ENCODE results near the gene MBD6. TPM values are rescaled to one million over a fixed set of nuclear protein-coding genes. Genes with fewer than 3 reads are reported as not detected.

MBD6 gene
- total RNA-seq, 1 donor from 2014 or later, result 10.0 TPM

DNA sequence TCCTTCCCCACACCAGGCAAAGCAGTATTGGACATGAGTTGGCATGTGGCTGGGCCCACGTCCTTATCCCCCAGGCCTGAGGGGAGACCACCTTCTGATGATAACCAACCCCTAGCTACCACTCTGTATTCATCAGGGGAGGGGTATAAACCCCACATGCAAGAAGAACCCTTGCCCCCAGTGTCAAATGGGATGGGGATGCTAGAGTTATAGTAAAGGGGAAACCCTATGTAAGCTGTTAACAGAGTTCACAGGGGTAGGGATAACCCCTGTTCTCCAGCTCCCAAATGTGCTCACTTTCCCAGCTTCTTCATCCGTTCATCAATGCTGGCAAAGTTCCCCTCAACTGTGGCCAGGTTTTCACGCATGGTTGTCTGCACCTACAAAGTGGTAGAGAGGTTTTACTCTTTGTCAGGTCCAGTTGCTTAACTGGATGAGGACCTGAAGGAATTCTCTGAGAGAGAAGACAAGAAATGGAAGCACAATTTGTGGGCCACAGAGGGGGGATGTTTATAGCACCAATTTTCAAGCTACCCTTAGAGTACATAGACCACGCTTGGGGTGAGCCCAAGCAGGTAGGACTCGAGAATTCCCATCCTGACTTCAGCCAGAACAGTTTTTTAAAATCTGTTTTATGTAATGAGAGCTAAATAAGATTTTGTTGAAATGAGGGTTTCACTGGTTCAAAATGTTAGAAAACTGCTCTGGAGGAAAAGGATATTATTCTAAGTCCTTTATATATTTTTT, 7.9 kb downstream of the MBD6 start:
- H3K36me3 ChIP-seq (ENCODE audit: control insufficient read depth, insufficient read depth, low read length), result peaks cover 5% of the 10 kb centered on the region

DNA sequence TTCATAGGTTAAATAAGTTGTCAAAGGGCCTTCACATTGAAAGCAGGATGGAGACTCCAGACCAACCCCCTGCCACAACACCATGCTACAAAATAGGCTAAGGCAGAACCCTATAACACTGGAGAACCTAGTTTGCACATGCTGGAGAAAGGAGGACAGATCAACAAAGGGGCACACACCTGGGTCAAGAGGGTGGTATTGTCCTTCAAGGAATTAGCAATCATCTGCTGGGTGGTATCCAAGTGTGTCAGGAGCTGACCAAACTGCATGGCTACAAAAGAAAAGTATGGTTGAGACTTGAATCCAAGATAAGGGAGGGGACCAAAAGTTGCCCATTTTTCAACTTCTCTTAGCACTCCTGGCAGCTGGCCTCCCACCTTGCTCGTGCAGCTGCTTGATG, 9.2 kb downstream of the MBD6 start:
- TF ChIP-seq, protein P1, sequence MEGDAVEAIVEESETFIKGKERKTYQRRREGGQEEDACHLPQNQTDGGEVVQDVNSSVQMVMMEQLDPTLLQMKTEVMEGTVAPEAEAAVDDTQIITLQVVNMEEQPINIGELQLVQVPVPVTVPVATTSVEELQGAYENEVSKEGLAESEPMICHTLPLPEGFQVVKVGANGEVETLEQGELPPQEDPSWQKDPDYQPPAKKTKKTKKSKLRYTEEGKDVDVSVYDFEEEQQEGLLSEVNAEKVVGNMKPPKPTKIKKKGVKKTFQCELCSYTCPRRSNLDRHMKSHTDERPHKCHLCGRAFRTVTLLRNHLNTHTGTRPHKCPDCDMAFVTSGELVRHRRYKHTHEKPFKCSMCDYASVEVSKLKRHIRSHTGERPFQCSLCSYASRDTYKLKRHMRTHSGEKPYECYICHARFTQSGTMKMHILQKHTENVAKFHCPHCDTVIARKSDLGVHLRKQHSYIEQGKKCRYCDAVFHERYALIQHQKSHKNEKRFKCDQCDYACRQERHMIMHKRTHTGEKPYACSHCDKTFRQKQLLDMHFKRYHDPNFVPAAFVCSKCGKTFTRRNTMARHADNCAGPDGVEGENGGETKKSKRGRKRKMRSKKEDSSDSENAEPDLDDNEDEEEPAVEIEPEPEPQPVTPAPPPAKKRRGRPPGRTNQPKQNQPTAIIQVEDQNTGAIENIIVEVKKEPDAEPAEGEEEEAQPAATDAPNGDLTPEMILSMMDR (IDR thresholded peaks at IDR 0.05; ENCODE audit: insufficient read depth, low read length, poor library complexity, severe bottlenecking), result no peak
- H3K36me3 ChIP-seq (ENCODE audit: control insufficient read depth, insufficient read depth, low read length), result peaks cover 4% of the 10 kb centered on the region

More for the DNA sequence above, 7.9 kb downstream of the MBD6 start:
- DNase-seq (ENCODE audit: low read depth), result no peak
- TF ChIP-seq, protein P1 (IDR thresholded peaks at IDR 0.05; ENCODE audit: insufficient read depth, low read length, poor library complexity, severe bottlenecking), result no peak
- Histone ChIP-seq H3K4me3 (ENCODE audit: low read depth, low read length) (no peak overlapping the region), H3K27me3 (ENCODE audit: control insufficient read depth, insufficient read depth, low read length) (no peaks in the 10 kb centered on the region)

DNA sequence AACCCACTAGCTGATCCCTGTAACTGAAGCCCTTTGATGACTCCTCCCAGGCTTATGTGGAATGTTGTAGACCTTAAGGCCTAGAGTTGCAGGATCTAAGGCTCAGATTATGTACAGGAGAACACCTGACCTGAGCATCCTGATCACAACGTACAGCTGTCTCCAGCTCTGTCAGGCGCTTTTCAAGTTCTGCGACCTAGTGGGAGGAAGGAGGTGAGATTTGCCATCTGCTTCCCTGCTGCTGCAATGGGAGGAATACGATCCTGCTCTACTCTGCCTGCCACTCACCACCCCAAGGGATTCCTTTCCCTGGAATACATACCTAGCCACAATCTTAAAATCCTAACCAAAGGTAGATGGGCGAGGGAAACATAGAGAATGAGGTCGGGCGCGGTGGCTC, 10.5 kb downstream of the MBD6 start:
- DNase-seq (ENCODE audit: low read depth), result no peak
- no peaks in the 10 kb centered on the region for H3K27me3 ChIP-seq (ENCODE audit: control insufficient read depth, insufficient read depth, low read length)
- H3K36me3 ChIP-seq (ENCODE audit: control insufficient read depth, insufficient read depth, low read length), result peaks cover 4% of the 10 kb centered on the region
- TF ChIP-seq, protein P1 (IDR thresholded peaks at IDR 0.05; ENCODE audit: insufficient read depth, low read length, poor library complexity, severe bottlenecking), result no peak
- H3K4me3 ChIP-seq (ENCODE audit: low read depth, low read length), result no peak overlapping the region

More for the DNA sequence above, 9.2 kb downstream of the MBD6 start:
- Histone ChIP-seq H3K27me3 (ENCODE audit: control insufficient read depth, insufficient read depth, low read length) (no peaks in the 10 kb centered on the region), H3K4me3 (ENCODE audit: low read depth, low read length) (no peak overlapping the region)
- DNase-seq (ENCODE audit: low read depth), result no peak

DNA sequence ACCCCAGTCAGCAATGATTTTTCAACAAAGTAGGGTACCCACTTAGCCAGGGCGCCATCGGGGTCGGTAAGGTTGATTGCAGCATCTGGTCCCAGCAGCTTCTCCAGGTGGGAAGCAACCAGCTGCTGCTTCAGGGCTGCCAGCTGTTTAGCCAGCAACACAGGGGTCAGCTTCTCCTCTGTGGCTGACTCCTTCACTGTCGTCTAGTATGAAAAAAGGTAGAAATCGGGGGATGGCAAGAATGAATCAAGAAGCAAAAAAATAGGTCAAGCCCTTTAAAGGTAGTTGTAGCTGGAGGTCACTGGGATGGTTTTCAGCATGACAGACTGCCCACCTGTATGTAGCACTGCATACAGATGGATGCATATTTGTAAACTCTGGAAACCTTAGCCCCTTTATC, 11.6 kb downstream of the MBD6 start:
- Histone ChIP-seq H3K4me3 (ENCODE audit: low read depth, low read length) (no peak overlapping the region), H3K36me3 (ENCODE audit: control insufficient read depth, insufficient read depth, low read length) (peaks cover 2% of the 10 kb centered on the region), H3K27me3 (ENCODE audit: control insufficient read depth, insufficient read depth, low read length) (no peaks in the 10 kb centered on the region)
- TF ChIP-seq, protein P1 (IDR thresholded peaks at IDR 0.05; ENCODE audit: insufficient read depth, low read length, poor library complexity, severe bottlenecking), result no peak
- no peak for DNase-seq (ENCODE audit: low read depth)

DNA sequence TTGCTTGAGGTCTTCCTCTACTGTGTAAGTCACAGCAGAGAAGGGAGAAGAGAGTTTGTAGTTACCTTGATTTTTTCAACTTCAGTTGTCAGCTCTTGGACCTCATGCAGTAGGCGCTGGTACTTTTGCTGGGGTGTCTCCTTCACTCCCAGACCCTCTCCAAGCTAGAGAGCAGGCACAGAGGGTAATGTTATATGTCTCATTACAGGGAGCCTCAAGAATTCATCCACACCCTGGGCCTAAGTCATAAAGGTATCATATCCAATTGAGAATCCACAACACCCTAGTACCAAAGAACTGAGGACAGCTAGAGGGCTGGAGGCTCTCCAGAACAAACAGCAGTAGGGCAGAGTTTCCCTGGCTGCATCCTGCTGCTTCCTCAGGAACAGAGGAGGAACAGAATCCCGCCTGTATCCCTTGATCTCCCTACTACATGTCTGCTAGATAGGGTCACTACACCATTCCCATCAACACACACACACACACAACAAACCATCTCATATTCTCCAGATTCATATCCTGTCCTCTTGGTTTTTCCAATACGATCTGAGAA, 12.4 kb downstream of the MBD6 start:
- TF ChIP-seq, protein P1 (IDR thresholded peaks at IDR 0.05; ENCODE audit: insufficient read depth, low read length, poor library complexity, severe bottlenecking), result no peak

More for the DNA sequence above, 12.4 kb downstream of the MBD6 start:
- Histone ChIP-seq H3K4me3 (ENCODE audit: low read depth, low read length) (no peak overlapping the region), H3K27me3 (ENCODE audit: control insufficient read depth, insufficient read depth, low read length) (no peaks in the 10 kb centered on the region), H3K36me3 (ENCODE audit: control insufficient read depth, insufficient read depth, low read length) (peaks cover 2% of the 10 kb centered on the region)
- DNase-seq (ENCODE audit: low read depth), result no peak

Data from kidney epithelial cell (primary cell).